Esophagus muscularis mucosa (tissue), 4 donors: Measurements from ENCODE around the gene PRSS38. TPM values are rescaled to one million over a fixed set of nuclear protein-coding genes. Genes with fewer than 3 reads are reported as not detected.

Experiments used
- DNase-seq: peaks from one replicate; pipeline ENCODE4 v3.0.0-alpha.2; 2017; ENCODE audit errors: extremely low spot score
- H3K27ac ChIP-seq, 4 donors: fragments of 200-600 bp; sonication (generic); replicated peaks in 1 of 4; 1 replicate in 3 of 4; 2 replicates in 1 of 4; pipeline ENCODE4 v1.5.1; 2016 to 2019; ENCODE audit warnings: mild to moderate bottlenecking in 1 of 4
- H3K27me3 ChIP-seq, 4 donors: fragments of 200-600 bp; sonication (generic); one replicate each; pipeline versions ENCODE4 v1.5.1 to v1.6.0; 2016 to 2019
- H3K36me3 ChIP-seq, 4 donors: fragments of 200-600 bp; sonication (generic); one replicate each; pipeline ENCODE4 v1.5.1; 2016 to 2019
- H3K4me1 ChIP-seq, 4 donors: fragments of 200-600 bp; sonication (generic); one replicate each; pipeline ENCODE4 v1.5.1; 2016 to 2019
- H3K4me3 ChIP-seq, 4 donors: fragments of 200-600 bp; sonication (generic); 1 replicate in 2 of 4; 2 replicates in 2 of 4; pipeline ENCODE4 v1.5.1; 2016 to 2019; ENCODE audit warnings: mild to moderate bottlenecking in 4 of 4, moderate library complexity in 1 of 4
- H3K9me3 ChIP-seq, 4 donors: fragments of 200-600 bp; sonication (generic); 1 replicate in 3 of 4; 2 replicates in 1 of 4; pipeline ENCODE4 v1.5.1; 2016 to 2019
- CTCF ChIP-seq, 3 experiments: fragments of 200-600 bp in 2 of 3; fragments of 450-650 bp in 1 of 3; sonication (generic) in 2 of 3; IDR thresholded peaks; one replicate each; pipeline ENCODE4 v1.5.1; 2017 to 2019; ENCODE audit warnings: antibody characterized with exemption in 3 of 3, mild to moderate bottlenecking in 2 of 3, moderate library complexity in 1 of 3
- EP300 ChIP-seq: sonication (generic); formaldehyde crosslinking; IDR thresholded peaks from one replicate; pipeline ENCODE4 v1.6.1; 2017; ENCODE audit warnings: antibody characterized with exemption
- POLR2A ChIP-seq: fragments of 450-650 bp; IDR thresholded peaks from one replicate; pipeline ENCODE4 v1.6.1; 2017; ENCODE audit warnings: antibody characterized with exemption, moderate library complexity, mild to moderate bottlenecking, low read depth
- POLR2AphosphoS5 ChIP-seq, 2 donors: sonication (generic); formaldehyde crosslinking; IDR thresholded peaks; one replicate each; pipeline ENCODE4 v1.6.1; 2017; ENCODE audit warnings: antibody characterized with exemption in 2 of 2
- WGBS: methylation state at CpG from one replicate; pipeline ENCODE4 v1.1.5; 2018; 5-methylcytosine and 5-hydroxymethylcytosine counted together
- intact Hi-C: fragments of 100-400 bp; cut with DNase I; formaldehyde crosslinking; loops from one replicate; pipeline ENCODE4 v1.15.1; 2023
- total RNA-seq, 4 donors: library from RNA; depleted of rRNA; stranded (reverse); fragments of >200 nt; gene quantifications; one replicate each; pipeline versions ENCODE4 v1.1.0 to v1.2.1, GENCODE V29; 2016

PRSS38 gene
- total RNA-seq, 4 donors from 2014 or later = not detected

DNA sequence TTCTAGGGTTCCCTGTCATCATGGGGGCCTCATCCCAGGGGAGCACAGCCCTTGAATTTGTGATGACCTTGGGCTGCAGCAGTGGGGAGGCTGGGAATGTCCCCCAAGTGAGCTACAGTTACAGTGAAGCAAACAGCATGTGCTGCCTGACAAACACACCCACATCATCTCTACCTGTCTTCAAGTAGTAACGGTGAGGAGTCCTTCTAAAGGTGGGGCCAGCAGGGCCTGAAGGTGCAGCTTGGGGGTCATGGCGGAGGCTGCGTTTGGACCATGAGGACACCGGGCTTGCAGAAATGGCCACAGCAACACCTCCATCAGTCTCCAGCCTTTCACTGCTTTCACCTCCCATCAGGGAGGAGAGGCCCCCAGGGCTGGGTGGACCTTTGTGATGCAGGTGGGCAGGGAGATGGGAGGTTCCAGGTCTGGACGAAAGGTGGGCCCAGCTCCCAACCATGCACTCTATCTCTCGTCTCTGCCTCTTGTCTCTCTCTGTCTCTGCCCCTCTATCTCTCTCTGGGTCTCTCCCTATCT, 76.5 kb downstream of the PRSS38 start:
- H3K27ac ChIP-seq = no peak overlapping the region
- WGBS = 83% methylated on average over 6 of the region's 6 CpGs
- DNase-seq = peak; percentile 85

GRCh38 chr1:227892489-227893299, 77.2 kb downstream of the PRSS38 start:
- 68% methylated on average over 15 of the region's 17 CpGs for WGBS
- H3K9me3 ChIP-seq = no peaks in the 10 kb centered on the region
- peaks cover 0 to 17% (median 8%) of the 10 kb centered on the region in 4 donors for H3K4me1 ChIP-seq
- DNase-seq = peak; percentile 89
- TF ChIP-seq CTCF (IDR thresholded peaks at IDR 0.05) (no peak), POLR2AphosphoS5 (IDR thresholded peaks at IDR 0.05) (no peak), EP300 (no peak), POLR2A (no peak)
- H3K4me3 ChIP-seq = no peak overlapping the region
- peaks cover 0 to under 1% (median 0%) of the 10 kb centered on the region in 4 donors for H3K27me3 ChIP-seq
- intact Hi-C loops = no loop called here
- no peak overlapping the region for H3K27ac ChIP-seq
- H3K36me3 ChIP-seq = no peaks in the 10 kb centered on the region

More for the DNA sequence above, 76.5 kb downstream of the PRSS38 start:
- Histone ChIP-seq H3K4me1 (peaks cover 5 to 24% (median 15%) of the 10 kb centered on the region in 4 donors), H3K36me3 (no peaks in the 10 kb centered on the region), H3K4me3 (no peak overlapping the region), H3K9me3 (no peaks in the 10 kb centered on the region), H3K27me3 (peaks cover 0 to 5% (median 0%) of the 10 kb centered on the region in 4 donors)
- TF ChIP-seq CTCF (IDR thresholded peaks at IDR 0.05) (no peak), EP300 (no peak), POLR2AphosphoS5 (IDR thresholded peaks at IDR 0.05) (no peak), POLR2A (no peak)
- intact Hi-C loops = no loop called here

DNA sequence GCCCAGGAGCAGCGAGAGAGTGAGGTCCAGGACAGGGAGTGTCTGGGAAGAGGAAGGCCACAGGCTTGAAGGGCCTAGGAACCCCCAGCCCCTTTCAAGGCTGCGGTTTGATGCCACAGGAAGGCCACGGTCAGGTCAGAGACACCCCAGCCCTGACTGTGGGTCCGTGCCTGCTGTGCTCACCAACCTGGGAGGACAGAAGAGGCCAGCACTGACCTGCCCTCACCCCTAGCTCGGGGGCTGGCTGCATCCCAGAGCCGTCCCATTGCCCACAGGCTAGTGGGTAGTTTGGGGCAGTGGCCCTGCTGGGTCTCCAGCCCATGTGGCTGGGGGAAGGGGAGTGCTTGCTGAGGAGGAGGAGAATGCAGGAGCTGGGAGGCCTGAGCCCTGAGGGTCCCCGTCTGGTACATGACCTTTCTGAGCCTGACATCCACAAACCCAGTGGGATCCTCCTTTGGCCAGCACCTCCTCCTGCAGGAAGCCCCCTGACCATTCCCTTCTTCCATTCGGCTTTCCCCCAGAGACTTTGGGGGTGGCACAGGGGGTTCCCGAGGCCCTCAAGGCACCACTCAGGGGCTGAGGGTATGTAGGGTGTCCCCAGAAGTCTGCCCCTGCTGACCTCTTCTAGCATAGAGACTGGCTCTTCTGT, 77.9 kb downstream of the PRSS38 start:
- H3K36me3 ChIP-seq = no peaks in the 10 kb centered on the region
- WGBS = 93% methylated on average over 3 of the region's 9 CpGs
- H3K4me3 ChIP-seq = no peak overlapping the region
- no peak for DNase-seq
- no peaks in the 10 kb centered on the region for H3K27me3 ChIP-seq
- H3K9me3 ChIP-seq = no peaks in the 10 kb centered on the region
- H3K4me1 ChIP-seq = peaks cover 0 to 10% (median 6%) of the 10 kb centered on the region in 4 donors
- no peak overlapping the region for H3K27ac ChIP-seq
- intact Hi-C loops = no loop called here
- no peak for TF ChIP-seq EP300
- no peak for TF ChIP-seq POLR2AphosphoS5 (IDR thresholded peaks at IDR 0.05)
- no peak for TF ChIP-seq CTCF (IDR thresholded peaks at IDR 0.05)
- no peak for TF ChIP-seq POLR2A

GRCh38 chr1:227893949-227894721, 78.7 kb downstream of the PRSS38 start:
- no peaks in the 10 kb centered on the region for H3K36me3 ChIP-seq
- 85% methylated on average over 18 of the region's 27 CpGs for WGBS
- TF ChIP-seq EP300 (no peak), CTCF (IDR thresholded peaks at IDR 0.05) (no peak), POLR2AphosphoS5 (IDR thresholded peaks at IDR 0.05) (no peak), POLR2A (no peak)
- DNase-seq = no peak
- intact Hi-C loops = no loop called here
- no peak overlapping the region for H3K4me3 ChIP-seq
- H3K27me3 ChIP-seq = no peaks in the 10 kb centered on the region
- peaks cover 0 to 7% (median 6%) of the 10 kb centered on the region in 4 donors for H3K4me1 ChIP-seq
- no peaks in the 10 kb centered on the region for H3K9me3 ChIP-seq
- H3K27ac ChIP-seq = no peak overlapping the region
